Transverse colon (tissue), 4 donors: ENCODE data around the gene NEDD4L. TPM values are rescaled to one million over a fixed set of nuclear protein-coding genes. Genes with fewer than 3 reads are reported as not detected.

ENCODE experiments used
- DNase-seq: peaks from one replicate; pipeline ENCODE4 v3.0.0-alpha.2; 2019
- H3K27ac ChIP-seq, 4 donors: fragments of 200-600 bp; sonication (generic); 2 replicates each; pipeline ENCODE4 v1.5.1; 2016 to 2018; ENCODE audit warnings: inconsistent platforms in 4 of 4
- H3K27me3 ChIP-seq: fragments of 200-600 bp; sonication (generic); 2 replicates; pipeline ENCODE4 v1.5.1; 2017; ENCODE audit warnings: inconsistent platforms
- H3K36me3 ChIP-seq, 4 donors: fragments of 200-600 bp; sonication (generic); 2 replicates each; pipeline ENCODE4 v1.5.1; 2017 to 2019; ENCODE audit warnings: inconsistent platforms in 4 of 4
- H3K4me1 ChIP-seq, 4 donors: fragments of 200-600 bp; sonication (generic); 2 replicates each; pipeline ENCODE4 v1.5.1; 2017 to 2020; ENCODE audit warnings: inconsistent platforms in 4 of 4
- H3K4me3 ChIP-seq, 4 donors: fragments of 200-600 bp; sonication (generic); 1 replicate in 1 of 4; 2 replicates in 3 of 4; pipeline versions ENCODE4 v1.5.1 to v1.6.1; 2017 to 2019; ENCODE audit warnings: inconsistent platforms in 4 of 4
- H3K9me3 ChIP-seq, 2 donors: fragments of 200-600 bp; sonication (generic); 2 replicates each; pipeline ENCODE4 v1.5.1; 2017 to 2019; ENCODE audit warnings: inconsistent platforms in 2 of 2
- EP300 ChIP-seq: sonication (generic); formaldehyde crosslinking; IDR thresholded peaks from one replicate; pipeline ENCODE4 v1.6.1; 2017; ENCODE audit warnings: antibody characterized with exemption, low read depth
- POLR2A ChIP-seq: fragments of 450-650 bp; IDR thresholded peaks from one replicate; pipeline ENCODE4 v1.6.1; 2016; ENCODE audit warnings: antibody characterized with exemption, mild to moderate bottlenecking, moderate library complexity
- POLR2AphosphoS5 ChIP-seq, 3 donors: sonication (generic); formaldehyde crosslinking; IDR thresholded peaks; one replicate each; pipeline ENCODE4 v1.6.1; 2016; ENCODE audit warnings: antibody characterized with exemption in 3 of 3
- WGBS, 2 donors: methylation state at CpG; one replicate each; pipeline ENCODE4 v1.1.5; 2018; ENCODE audit warnings: low coverage in 1 of 2; 5-methylcytosine and 5-hydroxymethylcytosine counted together
- in situ Hi-C, 4 donors: fragments of 200-750 bp; cut with MboI; loops; one replicate each; pipeline versions ENCODE4 v1.15.0 to v1.15.1; 2017; ENCODE audit warnings: low sequenced_read_pairs in 3 of 4, low pct_ligation_motif_present in 1 of 4, low pct_unique_long_range_greater_than_20kb in 1 of 4
- intact Hi-C: fragments of 100-400 bp; cut with DNase I; formaldehyde crosslinking; loops from one replicate; pipeline ENCODE4 v1.15.1; 2023; ENCODE audit warnings: low total_unique reads
- total RNA-seq, 4 donors: library from RNA; depleted of rRNA; stranded (reverse); fragments of >200 nt; gene quantifications; one replicate each; pipeline ENCODE4 v1.1.0, GENCODE V29; 2016
- TF ChIP-seq, protein P1 (sequence below), 5 experiments: fragments of 200-600 bp in 3 of 5; fragments of 450-650 bp in 2 of 5; sonication (generic) in 3 of 5; IDR thresholded peaks; 1 replicate in 2 of 5; 2 replicates in 3 of 5; pipeline ENCODE4 v1.5.1; 2016 to 2017; ENCODE audit warnings: antibody characterized with exemption in 5 of 5, inconsistent platforms in 3 of 5, mild to moderate bottlenecking in 2 of 5, moderate library complexity in 1 of 5

The NEDD4L gene
- total RNA-seq, 4 donors from 2014 or later: 217 to 773 (median 305) TPM

DNA sequence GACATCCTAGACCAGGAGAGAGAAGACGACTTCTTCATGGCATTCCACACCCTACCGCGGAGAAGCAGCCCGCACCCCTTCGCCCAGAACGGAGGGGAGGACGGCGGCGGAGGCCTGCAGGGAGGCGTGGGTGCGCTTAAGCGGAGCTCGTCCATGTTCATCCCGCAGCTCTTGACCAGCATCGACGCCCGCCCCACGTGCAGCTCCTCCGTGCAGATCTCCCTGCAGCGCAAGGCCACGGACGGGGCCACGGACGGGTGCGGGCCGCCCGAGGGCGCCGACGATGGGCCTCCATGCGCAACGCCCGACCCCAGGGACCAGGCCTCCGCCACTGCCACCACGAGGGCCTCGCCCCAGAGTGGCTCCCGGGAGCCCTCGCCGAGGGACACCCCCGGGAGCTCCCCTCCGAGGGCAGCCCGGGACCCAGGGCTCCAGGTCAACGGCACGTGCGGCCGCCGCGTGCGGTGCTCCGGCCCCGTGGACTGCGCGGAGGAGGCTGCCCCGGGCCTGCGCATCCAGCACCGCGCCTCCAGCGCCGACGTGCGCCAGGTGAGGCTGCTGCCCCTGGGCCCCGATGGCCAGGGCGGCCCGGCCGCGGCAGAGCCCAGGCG is 211.8 kb downstream of the NEDD4L start:
- intact Hi-C loops (no loop called here), in situ Hi-C loops (no loop called here)
- 97% methylated on average over 43 of the region's 67 CpGs; no CpG with 5 or more reads in 1 of the 2 donors for WGBS, 2 donors
- Histone ChIP-seq H3K4me3 (no peak overlapping the region), H3K36me3 (no peaks in the 10 kb centered on the region), H3K9me3 (no peaks in the 10 kb centered on the region), H3K4me1 (peaks cover 0 to 5% (median 0%) of the 10 kb centered on the region in 4 donors), H3K27me3 (no peaks in the 10 kb centered on the region), H3K27ac (peak overlapping the region; percentile 14 to 62 (median 36))
- no peak for TF ChIP-seq POLR2AphosphoS5 (IDR thresholded peaks at IDR 0.05)
- TF ChIP-seq EP300: no peak
- no peak for TF ChIP-seq POLR2A
- TF ChIP-seq, protein P1, sequence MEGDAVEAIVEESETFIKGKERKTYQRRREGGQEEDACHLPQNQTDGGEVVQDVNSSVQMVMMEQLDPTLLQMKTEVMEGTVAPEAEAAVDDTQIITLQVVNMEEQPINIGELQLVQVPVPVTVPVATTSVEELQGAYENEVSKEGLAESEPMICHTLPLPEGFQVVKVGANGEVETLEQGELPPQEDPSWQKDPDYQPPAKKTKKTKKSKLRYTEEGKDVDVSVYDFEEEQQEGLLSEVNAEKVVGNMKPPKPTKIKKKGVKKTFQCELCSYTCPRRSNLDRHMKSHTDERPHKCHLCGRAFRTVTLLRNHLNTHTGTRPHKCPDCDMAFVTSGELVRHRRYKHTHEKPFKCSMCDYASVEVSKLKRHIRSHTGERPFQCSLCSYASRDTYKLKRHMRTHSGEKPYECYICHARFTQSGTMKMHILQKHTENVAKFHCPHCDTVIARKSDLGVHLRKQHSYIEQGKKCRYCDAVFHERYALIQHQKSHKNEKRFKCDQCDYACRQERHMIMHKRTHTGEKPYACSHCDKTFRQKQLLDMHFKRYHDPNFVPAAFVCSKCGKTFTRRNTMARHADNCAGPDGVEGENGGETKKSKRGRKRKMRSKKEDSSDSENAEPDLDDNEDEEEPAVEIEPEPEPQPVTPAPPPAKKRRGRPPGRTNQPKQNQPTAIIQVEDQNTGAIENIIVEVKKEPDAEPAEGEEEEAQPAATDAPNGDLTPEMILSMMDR (IDR thresholded peaks at IDR 0.05): no peak
- DNase-seq: no peak

DNA sequence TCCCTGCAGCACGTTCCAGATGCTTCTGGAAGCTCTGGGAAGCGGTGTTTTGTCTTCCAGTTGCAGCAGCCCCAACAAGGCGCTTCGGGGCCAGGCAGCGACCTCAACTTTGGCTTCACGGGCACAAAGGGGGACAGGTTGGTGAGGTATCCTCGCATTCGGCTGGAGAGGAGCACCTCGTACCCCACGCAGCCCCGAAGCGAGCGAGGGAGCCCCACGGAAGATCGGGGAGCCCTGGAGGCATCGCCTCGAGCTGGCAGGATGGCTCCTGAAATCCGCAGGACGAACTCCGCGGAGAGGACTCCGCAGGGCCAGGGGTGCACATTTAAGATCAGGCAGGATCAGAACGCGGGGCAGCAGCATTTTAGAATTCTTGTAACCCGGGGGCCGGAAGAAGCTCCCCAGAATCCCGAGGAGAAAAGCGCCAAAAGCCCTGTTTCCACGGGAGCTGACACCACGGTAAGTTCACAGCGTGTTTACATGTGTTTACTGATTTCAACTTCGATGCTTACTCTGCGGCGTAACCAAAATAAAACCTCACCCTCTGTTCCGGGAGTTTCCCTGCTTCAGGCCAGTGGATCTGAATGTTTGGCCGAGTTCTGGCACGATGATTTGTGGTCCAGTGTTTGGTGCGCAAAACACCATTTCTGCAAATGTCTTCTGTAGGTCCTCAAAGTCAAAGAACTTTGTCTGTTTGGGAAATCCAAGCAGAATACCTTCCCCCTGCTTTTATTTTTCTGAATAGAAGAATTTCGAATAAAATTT is 212.5 kb downstream of the NEDD4L start:
- Histone ChIP-seq H3K4me1 (peaks cover 0 to 5% (median 0%) of the 10 kb centered on the region in 4 donors), H3K27ac (peak overlapping the region in 1 of 4 donors; percentile 6), H3K9me3 (no peaks in the 10 kb centered on the region), H3K27me3 (no peaks in the 10 kb centered on the region), H3K36me3 (no peaks in the 10 kb centered on the region), H3K4me3 (no peak overlapping the region)
- intact Hi-C loops (no loop called here), in situ Hi-C loops (no loop called here)
- no peak for DNase-seq
- no peak for TF ChIP-seq EP300
- TF ChIP-seq POLR2A: no peak
- TF ChIP-seq POLR2AphosphoS5 (IDR thresholded peaks at IDR 0.05): no peak
- TF ChIP-seq, protein P1 (IDR thresholded peaks at IDR 0.05): no peak
- WGBS, 2 donors: 93 to 96% methylated on average over 18 to 39 of the region's 39 CpGs

DNA sequence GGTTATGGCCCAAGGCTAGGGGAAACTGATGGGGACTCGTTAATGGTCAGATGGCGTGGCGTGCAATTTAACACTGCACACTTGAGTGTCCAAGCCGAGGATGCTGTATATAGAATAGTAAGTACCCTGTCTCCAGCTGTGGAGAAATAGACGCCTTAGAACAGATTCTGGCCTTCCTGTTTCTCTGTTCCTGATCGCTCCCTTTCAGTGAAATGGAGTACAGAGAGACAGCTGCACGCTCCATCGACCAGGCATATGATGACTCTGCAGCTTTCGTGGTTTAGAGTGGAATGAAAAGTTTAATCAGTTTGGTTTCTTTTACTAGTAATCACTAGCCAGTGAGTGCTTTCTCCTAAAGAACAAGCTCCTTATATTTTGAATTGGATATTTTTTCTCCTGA is 213.4 kb downstream of the NEDD4L start:
- DNase-seq: no peak
- in situ Hi-C loops (no loop called here), intact Hi-C loops (no loop called here)
- 53 to 73% methylated on average over 6 to 9 of the region's 9 CpGs for WGBS, 2 donors
- H3K4me1 ChIP-seq: peaks cover 0 to 10% (median 1%) of the 10 kb centered on the region in 4 donors
- peak overlapping the region in 3 of 4 donors; percentile 2 to 14 (median 6) for H3K27ac ChIP-seq
- H3K27me3 ChIP-seq: no peaks in the 10 kb centered on the region
- H3K9me3 ChIP-seq: no peaks in the 10 kb centered on the region
- no peak overlapping the region for H3K4me3 ChIP-seq
- TF ChIP-seq POLR2AphosphoS5 (IDR thresholded peaks at IDR 0.05) (no peak), EP300 (no peak), POLR2A (no peak)
- TF ChIP-seq, protein P1 (IDR thresholded peaks at IDR 0.05): no peak
- no peaks in the 10 kb centered on the region for H3K36me3 ChIP-seq

DNA sequence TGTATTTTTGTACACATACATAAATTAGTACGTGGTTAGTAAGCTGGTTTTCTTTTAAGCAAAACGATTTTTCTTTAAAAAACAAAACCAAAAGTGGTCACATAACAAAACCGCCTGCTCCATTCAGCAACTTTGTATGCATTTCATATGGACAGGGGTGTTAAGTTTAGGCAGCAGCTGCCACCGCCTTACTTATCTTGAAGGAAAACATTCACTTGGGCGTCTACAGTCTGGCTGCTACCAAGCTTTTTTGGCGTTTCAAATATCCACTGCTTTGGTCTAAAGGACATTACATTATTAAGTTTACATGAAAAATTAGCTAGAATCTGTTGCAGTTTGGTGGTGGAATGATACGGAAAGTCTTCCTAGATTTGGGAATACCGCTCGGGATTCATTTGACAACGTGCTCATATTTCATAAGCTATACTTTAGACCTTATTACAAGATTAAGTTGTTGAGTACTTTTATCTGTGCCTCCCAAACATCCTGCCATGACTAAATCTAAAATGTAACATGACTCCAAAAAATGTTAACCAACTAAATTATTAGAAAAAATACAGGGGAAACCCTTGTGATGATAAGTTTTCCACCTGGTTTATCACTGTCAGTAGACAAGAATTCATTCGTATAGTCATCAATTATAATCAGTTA is 214.8 kb downstream of the NEDD4L start:
- 90 to 95% methylated on average over 11 of the region's 11 CpGs for WGBS, 2 donors
- in situ Hi-C loops: no loop called here
- peaks cover 2 to 23% (median 7%) of the 10 kb centered on the region in 4 donors for H3K4me1 ChIP-seq

More for the DNA sequence above, 214.8 kb downstream of the NEDD4L start:
- H3K36me3 ChIP-seq: no peaks in the 10 kb centered on the region
- intact Hi-C loops: no loop called here
- H3K27ac ChIP-seq: no peak overlapping the region
- H3K9me3 ChIP-seq: no peaks in the 10 kb centered on the region
- TF ChIP-seq, protein P1 (IDR thresholded peaks at IDR 0.05): no peak
- no peak for TF ChIP-seq POLR2AphosphoS5 (IDR thresholded peaks at IDR 0.05)
- TF ChIP-seq POLR2A: no peak
- no peak for TF ChIP-seq EP300
- no peaks in the 10 kb centered on the region for H3K27me3 ChIP-seq
- DNase-seq: no peak
- H3K4me3 ChIP-seq: no peak overlapping the region
